HG03432 (cell line): Measurements from ENCODE around the gene GRM5.

ENCODE experiments used
- ATAC-seq: cut with Tn5 transposase; IDR thresholded peaks from one replicate; pipeline ENCODE4 v1.9.1; 2021; ENCODE audit warnings: mild to moderate bottlenecking, moderate library complexity; ENCODE audit not compliant: unreplicated experiment

GRM5 gene

DNA sequence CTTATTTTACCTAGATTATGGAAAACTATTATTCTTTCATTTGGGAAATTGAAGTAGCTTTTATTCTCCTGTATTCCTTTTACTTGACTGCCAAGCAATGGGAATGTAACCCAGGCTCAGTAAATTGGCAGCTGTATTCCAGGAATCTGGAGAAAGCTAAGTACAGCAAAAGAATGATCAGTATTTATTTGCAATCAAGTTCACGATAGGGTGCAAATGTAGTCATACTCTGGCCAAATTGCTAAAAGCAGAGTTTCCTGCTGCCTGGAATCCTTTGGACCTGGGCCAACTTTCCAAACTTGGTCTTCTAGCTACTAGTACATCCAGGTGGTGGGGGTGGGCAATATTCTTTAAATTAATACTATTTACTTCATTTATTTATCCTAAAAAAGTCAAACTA is 442.3 kb downstream of the GRM5 start:
- ATAC-seq = no peak

DNA sequence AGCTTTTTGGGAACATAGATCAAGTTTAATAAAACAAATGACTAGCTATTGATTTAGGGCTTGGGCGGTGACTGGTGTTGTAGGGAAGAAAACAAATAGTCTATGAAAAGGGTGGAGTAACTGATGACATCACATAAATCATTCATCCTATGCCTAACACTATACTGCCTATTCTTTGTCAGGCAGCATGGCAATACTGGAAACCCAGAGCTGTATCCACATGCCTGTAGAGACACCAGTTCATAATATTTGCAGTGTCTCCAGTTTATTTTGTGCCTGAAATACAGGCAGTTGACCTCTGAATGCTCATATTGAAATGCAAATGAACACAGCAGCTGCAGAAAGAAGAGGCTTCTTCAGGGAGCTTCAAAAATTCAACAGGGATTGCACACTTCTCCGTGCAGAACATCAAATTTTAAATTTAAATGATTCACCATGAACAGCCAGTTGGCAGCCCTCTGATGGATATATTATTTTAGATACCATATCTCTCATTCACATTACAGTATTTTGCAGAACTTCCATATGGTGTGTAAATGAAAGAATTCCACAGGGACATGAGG is 445.1 kb downstream of the GRM5 start:
- no peak for ATAC-seq

DNA sequence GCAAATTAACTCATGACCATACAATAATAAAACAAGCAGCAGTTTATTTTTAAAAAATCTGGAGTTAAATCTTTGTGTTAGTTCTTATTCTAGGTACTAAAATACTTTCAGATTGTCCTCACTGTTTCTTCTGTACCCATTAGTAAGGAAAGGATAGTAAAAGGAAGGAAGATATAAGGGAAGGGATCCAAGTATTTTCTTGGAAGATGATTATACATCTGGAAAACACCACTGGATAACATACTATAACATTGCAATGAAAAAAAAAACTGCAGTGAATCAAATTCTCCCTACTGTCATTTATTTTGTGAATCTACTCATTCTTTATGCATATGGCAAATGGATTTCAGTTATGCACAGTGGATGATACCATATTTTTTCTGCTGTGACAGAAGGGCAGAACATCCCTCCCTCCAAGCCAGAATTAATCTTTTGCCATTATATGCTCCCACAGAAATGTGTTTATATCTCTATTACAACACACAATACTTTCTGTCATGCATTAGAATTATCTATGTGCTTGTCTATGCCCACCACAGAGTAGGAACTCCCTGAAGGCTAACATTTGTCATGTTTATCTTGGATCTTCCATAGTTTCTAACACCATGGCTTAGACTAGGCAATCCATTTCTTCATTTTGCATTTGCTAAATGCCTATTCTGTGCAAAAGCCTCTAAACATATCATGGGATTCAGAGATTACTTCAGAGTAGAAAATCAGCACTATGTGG is 446.0 kb downstream of the GRM5 start:
- ATAC-seq = no peak

DNA sequence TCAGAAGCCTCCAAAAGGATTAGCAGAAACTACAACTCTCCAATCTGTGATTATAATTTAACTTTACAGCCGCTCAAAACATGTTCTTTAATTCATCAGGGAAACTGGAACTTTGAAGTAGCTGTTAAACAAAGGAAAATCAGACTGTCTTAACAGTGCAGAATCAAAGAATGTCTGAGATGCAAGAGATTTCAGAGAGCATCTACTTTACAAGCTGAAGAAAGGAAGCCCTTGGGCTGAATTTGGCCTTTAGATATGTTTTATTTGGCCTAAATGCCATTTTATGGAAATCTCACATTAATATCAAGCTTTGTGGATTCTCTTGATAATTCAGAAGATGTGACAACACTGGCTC is 446.7 kb downstream of the GRM5 start:
- ATAC-seq = no peak

DNA sequence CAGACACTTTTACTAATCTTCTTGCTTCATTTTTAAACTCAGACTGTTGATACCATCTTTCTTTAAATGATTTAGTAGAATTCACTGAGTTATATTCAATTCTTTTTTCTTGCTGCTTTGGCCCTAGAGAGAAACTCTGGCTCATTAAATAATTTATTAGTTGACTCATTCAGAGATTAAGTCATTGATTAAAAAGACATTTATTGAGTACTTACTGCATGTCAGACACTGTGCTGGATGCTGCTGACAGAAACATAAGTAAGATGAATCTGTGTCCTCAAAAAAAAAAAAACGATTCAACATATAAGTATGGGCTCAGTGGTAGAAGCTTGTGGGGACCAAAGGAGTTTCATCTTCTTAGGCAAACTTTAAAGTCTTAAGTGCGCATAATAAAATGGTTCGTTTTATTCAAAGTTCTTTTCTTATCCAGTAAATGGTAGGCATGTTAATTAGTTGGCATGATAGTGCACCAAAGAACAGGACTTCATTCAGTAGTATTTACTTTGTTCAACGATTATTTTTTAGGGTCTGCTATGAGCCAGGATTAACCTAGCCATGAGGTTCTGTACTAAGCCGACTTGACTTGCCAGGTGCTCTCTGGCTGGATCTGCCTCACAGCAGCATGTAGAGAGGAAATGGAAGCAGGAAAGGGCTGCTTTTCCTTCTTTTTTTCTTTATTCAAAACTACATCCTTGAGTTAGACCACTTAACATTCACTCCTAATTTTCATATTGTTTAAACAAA is 447.3 kb downstream of the GRM5 start:
- no peak for ATAC-seq

DNA sequence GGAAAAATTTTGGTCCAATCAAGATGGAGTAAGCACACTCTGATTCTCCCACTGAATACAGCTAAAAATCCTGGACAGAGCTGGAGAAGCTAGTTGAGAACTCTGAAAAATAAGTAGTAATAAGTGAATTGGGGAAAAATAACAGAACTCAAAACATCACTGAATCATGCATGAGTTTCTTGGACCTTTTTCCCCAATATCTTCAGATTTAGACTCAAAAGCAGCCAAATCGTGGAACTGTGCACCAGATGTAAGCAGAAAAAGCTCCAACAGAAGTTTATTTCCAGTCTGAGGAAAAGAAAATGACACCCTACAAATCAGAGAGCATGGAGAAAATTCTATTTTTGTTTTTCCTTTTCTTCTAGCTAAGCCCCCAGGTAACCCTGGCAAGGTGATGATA is 448.6 kb downstream of the GRM5 start:
- ATAC-seq = no peak

DNA sequence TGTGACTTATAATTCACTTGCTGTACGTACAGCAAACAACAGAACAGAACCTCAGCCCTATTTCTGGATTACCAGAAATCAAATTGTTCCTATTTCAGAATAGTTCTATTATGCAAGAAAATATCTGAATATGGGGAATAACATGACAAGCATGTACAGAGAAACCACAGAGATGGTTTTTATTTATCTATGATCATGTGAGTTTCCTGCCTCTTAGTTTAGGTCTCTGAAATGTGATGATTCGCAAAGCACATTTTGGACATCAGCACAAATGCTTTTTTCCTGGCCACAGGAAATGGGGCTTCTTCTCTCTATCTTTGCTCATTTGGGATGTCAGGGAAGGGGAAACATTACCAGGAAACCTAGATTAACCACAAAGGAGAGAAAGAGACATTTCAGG is 461.5 kb downstream of the GRM5 start:
- no peak for ATAC-seq

DNA sequence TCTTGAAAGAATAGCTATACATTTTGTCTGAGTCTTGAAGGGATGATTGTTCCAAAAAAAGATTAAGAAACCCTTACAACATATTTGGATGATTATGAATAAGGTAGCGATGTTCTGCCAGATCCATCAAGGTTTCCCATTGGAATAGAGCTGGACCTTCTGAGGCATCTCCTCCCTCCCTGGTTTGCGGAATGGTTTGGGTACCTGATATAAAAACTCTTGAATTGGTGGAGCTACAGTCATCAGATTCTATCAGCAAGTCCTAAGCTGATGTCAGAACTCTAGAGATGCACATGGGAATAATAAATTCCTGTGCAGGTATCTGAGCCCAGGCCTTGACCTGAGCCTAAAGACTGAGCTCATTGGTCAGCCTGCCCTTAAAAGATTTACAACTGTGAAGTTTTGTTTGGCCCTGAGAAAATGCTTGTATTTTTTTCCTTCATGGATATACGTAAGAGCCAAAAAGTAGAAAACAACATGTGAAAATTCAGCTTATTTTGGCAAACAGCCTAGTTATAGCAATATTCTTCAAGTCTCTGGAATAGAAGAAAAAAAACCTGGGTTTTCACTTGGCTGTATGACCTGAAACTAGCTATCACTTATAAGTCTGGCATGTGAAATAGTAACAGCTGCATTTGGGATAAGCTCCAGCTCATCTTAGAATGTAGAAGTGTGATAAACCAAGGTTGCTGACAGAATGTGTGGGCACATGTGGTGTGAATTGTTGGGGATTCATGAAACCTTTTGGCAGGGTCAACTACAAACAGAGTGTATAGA is 462.5 kb downstream of the GRM5 start:
- no peak for ATAC-seq

DNA sequence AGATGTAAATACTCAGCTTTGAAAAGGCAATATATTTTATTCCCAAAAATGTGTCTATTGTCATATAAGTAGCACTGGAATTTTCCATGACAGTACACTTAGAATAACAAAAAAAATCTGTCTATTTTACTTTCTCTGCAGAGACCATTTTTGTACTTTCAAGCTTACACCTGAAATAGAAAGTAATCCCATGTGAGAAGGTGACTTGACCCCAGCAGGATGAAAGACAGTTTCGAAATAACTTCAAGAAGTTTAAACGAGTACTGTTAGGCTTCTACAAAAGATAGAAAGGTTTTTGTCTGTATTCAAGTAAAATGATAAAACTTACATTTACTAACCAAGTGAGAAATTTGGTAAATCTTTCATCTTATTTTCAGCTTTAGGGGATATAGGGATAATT is 468.4 kb downstream of the GRM5 start:
- ATAC-seq = no peak

DNA sequence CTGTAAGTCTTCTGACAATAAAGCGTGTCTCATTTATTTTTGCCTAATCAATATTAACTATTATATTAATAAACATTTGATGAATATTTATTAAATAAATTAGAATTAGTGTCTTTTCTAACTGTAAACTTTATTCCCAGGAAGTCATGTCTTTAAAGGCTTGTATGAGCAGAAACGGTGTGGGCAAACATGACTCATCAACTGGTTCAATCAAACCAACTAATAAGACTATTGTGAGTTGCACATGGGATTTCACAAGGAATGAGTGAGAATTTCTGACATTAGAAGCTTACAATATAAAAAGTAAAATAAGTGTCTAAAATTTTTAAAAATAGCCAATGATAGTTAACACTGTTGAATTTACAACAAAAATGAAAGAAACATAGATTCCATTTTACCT is 469.0 kb downstream of the GRM5 start:
- ATAC-seq = no peak

DNA sequence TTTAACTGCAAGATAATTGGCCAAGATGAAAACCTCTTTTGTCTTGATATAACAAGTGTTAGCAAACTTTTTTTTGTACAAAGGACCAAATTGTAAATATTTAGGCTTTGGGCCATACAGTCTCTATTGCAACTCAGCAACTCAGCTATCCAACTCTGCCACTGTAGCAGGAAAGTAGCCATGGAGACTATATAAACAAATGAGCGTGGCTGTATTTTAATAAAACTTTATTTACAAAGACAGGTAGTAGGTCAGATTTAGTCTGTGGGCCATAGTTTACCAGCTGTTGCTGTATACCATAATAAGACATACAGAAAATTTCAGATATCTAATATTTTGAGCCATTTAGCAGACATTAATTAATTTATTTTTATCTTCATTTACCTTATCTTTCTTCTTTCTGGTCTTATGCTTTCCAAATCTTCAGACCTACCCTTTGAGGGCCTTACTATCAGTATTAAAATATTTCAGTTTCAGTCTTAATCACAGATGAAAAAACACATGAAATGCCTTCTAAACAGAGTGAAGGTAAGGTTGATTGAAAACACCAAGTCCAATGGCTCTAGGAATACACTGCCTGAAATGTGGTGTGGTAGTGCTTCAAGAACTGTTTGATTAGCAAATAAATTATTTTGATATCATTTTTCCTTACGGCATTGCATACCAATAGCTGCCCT is 471.4 kb downstream of the GRM5 start:
- no peak for ATAC-seq

DNA sequence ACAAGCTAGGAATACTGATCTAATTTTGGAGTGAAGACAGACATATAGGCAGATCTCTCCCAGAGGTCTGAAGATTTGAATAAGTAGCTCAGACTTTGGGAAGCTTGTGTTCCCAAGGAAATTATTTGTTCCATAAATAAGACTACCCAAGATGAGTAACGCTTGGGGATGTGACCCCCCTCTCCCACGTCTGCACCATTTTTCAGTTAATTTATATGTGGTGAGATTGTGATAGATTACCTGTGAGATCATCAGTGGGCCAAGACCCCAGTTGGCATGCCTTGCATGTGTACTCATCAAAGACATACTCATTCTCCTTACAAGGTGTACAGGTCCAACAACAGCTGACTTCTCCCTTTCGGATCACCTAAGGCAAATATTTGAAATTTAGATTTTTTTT is 475.4 kb downstream of the GRM5 start:
- ATAC-seq = no peak

DNA sequence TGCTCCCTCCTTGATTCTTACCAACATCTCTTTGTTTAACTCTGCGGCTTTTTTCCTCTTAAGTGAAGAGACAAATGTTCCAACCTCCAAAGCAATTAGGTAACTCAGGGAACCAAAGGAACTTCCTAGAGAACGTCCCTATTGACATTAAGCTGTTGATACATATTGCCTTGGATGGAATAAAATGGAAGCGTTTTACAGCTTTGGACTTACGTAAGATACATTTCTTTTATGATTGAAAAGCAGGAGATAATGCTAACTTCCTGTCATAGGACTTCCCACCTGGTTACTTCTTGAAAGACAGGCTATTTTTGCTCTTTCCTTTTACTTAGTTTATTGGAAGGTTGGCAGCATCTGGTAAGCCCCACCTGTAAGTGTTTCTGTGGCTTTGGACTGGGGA is 482.5 kb downstream of the GRM5 start:
- no peak for ATAC-seq

DNA sequence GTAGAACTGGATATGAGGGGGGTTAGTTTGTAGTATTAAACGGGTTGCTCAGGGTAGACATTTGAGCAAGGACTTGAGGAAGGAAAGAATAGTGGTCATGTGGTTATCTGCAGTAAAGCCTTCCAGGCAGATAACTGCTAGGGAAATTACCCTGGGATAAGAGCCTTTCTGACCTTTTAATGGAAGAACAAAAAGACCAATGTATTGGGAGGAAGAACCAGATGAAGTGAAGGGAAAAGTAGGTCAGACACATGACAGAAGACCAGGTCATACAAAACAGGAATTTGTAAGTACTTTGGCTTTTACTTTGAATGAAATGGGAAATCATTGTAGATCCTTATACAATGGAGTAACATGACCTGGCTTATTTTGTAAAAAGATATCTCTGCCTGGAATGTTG is 486.3 kb downstream of the GRM5 start:
- no peak for ATAC-seq

DNA sequence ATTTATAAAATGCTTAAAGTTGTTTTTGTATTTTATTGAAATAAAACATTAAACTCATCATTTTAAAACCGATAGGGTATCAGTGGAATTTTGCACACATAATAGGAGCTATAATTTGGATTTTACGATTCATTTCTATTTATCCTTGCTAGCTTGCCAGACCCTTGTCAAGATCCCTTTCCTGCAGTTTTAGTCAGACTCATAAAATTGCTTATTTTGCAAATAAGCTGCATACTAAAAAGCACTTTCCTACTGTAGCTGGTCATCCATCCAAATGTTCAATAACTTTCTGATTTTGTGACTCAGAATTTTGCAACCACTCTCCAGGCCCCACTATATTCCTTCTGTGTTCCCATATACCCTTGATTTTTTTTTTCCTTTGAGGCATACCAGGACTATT is 489.0 kb downstream of the GRM5 start:
- no peak for ATAC-seq

DNA sequence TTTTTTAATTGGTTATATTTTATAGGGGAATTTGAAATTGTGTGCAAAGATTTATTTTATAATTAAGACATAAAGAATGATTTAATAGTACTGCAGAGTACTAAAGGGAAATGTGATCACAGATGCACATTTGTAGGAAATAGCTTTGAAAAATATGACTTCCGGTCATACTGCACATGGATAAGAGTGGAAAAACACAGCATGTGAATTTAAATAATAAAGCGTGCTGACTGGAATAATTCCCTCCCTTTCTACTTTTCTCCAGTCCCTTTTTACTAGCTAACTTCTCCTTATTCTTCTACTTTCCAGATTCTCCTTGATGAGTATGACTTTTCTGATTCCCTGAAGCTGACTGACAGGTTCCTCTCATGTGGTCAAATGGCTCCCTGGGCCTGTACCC is 489.9 kb downstream of the GRM5 start:
- no peak for ATAC-seq

DNA sequence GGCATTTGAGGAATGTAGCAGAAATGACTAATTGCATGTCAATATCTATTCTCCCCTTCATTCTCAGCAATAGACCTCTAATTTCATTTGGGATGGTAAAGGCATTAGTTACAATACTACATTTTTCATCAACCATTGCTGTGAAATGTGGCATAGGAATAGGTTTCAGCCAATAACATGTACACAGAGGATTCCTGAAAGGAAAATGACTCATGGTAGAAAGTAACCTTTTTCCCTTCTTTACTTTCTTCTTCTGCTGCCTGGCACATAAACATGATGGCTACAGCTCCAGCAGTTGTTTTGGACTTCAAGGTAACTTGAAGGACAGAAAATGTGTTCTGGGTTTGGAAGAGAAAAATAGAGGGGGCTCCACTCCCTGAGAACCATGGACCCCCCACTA is 496.4 kb downstream of the GRM5 start:
- ATAC-seq = no peak

DNA sequence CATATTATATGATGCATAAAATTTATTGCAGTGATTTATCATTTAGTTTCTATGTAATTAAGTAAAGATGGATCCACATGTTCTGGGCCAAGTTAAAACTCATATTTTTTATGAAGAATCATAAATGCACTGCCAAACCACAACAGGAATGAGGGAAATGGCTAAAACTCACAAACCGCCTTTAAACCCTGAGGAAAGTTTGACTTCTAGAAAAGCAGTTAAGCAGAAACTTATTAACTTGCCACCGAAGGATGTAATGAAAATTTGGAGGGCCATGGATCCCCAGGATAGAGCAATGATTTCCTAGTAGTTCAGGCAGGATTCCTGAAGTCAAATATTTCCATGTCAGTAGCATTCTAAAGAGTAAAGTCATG is 510.0 kb downstream of the GRM5 start:
- ATAC-seq = no peak

DNA sequence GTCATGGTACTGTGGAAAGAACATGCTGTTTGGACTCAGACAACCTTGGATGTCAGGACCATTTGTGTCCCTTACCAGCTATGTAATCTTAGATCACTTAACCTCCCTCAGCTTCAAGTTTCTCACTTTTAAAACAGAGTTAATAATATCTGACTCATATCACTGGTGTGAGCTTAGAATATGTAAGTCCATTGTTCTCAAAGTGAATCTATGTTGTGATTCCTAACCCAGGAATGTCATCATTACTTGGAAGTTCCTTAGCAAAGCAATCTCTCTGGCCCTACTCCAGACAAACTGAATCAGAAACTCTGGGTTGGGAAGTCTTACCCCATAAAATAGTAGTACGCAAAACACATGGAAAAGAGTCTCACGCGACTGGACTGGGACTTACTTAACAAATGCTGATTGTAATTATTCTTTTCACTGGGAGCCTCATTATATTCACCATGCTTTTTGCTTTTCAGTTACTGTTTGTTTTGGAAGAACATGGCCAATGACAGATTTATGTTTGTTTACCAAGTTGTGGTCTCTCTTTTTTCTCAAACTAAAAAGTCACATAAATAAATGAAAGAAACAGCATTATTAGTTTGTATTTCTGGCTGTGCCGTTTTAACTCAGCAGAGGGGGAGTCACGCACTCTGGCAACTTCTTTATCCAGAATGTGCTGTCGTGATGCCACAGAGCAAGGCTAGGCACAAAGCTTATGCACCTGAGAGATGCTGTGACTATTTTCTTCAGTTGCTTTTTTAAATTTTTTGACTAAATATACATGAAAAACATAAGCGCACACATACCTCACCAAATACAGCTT is 510.6 kb downstream of the GRM5 start:
- ATAC-seq = no peak

DNA sequence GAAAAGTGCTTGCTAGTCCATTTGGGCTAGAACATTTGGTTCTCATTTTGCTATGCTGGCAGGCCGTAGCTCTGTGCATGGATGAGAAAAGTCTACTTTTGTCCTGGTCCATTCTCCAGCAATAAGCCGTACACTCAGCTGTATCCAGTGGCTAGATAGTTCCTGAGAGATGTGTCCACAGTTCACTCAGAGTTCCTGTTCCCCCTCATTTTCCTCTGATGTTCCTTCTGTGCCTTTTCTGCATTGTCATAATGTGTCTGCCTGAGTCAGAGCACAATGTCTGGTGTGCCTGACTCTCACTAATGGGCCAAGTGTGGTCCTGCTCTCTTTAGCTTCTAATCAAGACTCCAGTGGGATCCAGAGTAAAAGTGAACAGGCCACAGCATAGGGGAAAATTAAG is 512.6 kb downstream of the GRM5 start:
- no peak for ATAC-seq
